ENCODE measurements around the gene RAB14. TPM values are rescaled to one million over a fixed set of nuclear protein-coding genes. Genes with fewer than 3 reads are reported as not detected.

Gene RAB14
- 100 to 1,000 TPM; 100 to 130 (median 128) TPM for polyA plus RNA-seq (ENCODE audit: insufficient read length in 4 of 4)

DNA sequence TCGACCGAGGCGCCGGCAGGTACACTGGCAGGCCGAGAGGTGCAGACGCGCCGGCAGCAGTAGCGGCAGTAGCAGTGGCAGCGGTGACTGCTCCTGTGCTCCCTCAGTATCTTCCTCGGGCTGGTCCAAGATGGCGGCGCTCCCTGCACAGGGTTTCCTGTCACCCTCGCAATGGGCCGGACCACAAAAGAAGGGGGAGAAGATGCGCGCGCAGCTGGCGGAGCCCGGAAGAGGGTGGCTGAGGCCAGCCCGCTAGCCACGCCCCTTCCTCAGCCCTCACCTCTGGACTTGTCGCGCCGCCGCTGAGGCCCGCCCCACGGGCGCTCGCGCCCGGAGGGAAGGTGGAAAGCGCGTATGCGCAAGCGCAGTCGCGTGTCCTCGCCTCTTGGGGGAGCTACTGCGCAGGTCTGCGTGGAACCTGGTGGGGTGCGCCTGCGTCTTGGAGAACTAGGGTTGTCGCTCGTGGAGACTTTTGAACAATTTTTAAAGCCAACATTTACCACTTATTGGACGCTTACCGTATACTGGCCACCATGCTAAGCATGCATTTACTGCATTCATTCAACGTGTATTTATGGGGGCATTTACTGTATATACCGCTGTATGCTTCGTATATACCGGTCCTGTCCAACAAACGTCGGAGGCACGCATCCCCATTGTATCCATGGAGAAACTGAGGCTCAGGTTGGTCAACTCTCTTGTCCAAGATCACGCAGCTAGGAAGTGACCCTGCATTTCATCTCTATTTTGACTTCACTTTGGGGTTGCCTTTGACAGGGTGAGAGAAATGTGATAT lies at the start of gene RAB14:
RAB14 (minus strand) TSS at position 132 of the 796 bp plus-strand sequence. CDS start 8,457 bp downstream, outside the sequence.
- DNase-seq (ENCODE audit: low read depth in 4 of 4, low spot score in 3 of 4), result peak; percentile 97 to 98 (median 98)

DNA sequence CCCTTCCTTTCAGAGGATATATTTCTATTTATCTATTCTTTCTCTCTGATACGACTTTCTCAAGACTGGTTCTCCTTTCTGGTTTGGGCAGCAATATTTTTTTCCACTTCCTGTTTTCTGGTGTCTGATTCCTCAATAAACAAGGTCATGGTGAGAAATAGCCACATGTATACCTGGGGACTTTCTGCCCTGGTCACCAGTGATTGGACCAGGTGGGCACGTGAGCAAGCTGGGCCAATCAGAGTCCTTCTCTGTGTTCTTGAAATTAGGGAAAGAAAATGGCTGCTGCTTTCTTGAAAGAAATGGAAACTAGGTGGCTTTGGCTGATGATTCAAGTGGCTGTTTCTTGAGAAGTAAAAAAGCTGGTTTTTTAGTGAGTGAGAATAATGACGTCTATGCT lies 47.9 kb upstream of the RAB14 start:
- DNase-seq (ENCODE audit: low read depth in 4 of 4, low spot score in 3 of 4), result no peak

- no peak for DNase-seq (ENCODE audit: low read depth in 4 of 4, low spot score in 3 of 4)
Observed at GRCh38 chr9:121246821-121247561, 45.3 kb upstream of the RAB14 start.

- no peak for DNase-seq (ENCODE audit: low read depth in 4 of 4, low spot score in 3 of 4)
Observed at GRCh38 chr9:121242959-121243346, 41.3 kb upstream of the RAB14 start.

DNA sequence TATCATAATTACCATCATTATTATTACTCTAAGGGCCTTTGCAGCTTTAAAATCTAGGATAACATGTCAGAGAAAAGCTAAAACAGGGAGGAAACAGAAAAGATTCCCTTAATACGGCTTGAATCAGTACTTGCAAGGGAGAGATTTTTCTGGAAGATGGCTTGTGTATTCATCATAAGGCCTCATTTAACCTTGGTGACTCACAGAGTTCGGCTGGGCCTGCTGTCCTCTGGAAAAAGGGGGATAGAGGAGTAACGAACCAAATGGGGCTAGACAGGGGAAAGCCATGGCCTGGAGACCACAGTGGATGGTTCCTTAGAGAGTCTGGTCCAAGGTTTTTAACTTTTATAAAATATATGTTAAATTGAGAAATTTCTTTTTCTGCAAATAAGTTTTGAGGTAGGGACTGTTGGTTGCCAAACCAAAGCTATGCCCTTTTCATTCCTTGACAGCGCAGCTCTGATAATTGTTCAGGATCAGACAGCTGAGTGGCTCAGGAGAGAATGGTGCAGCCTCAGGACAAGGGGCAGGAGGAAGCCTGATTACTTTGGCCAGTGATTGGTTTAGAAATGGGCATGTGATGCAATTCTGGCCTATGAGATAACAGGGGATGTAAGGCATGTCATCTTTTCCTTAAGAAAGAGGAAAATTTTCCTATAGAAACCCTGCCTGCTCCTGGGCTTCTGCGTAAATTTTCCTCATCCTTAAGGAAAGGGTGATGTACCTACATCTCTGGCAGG lies 40.7 kb upstream of the RAB14 start:
- no peak for DNase-seq (ENCODE audit: low read depth in 4 of 4, low spot score in 3 of 4)

- no peak for DNase-seq (ENCODE audit: low read depth in 4 of 4, low spot score in 3 of 4)
Observed at GRCh38 chr9:121240472-121241135, 38.9 kb upstream of the RAB14 start.

- DNase-seq (ENCODE audit: low read depth in 4 of 4, low spot score in 3 of 4), result no peak
Observed at GRCh38 chr9:121239851-121240250, 38.2 kb upstream of the RAB14 start.

- no peak for DNase-seq (ENCODE audit: low read depth in 4 of 4, low spot score in 3 of 4)
Observed at GRCh38 chr9:121239071-121239470, 37.4 kb upstream of the RAB14 start.

DNA sequence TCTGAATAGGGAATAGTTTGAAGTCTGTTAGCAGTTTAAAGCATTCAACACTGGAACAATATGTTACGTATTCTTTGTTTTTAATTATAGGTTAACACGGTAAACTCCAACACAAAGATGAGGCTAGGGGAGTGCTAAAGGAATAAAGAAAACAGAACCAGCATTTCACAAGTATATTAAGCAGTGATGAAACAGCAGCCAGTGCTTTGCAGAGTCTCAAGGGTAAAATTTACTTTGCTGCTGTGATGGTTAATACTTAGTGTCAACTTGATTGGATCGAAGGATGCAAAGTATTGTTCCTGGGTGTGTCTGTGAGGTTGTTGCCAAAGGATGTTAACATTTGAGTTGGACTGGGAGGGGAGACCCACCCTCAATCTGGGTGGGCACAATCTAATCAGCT lies 36.2 kb upstream of the RAB14 start:
- no peak for DNase-seq (ENCODE audit: low read depth in 4 of 4, low spot score in 3 of 4)

DNA sequence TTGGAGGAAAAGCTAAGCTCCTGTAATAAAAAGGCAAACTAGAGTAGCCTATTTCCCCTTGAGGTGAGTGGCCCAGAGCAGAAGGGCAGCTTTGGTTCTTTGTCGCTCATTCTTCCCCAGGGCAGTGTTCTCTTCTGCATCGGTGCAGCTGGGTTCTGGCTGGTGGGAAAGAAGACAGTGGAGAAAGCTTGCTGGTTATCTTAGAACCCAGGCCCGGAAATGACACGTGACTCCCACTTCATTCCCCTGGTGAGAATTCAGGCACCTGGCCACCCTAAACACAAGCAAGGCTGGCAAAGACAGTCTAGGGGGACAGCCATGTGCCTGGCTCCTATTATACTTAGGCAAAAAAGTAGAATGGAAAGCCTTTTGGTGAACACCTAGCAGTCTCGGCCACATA lies 33.8 kb upstream of the RAB14 start:
- DNase-seq (ENCODE audit: low read depth in 4 of 4, low spot score in 3 of 4), result no peak

DNA sequence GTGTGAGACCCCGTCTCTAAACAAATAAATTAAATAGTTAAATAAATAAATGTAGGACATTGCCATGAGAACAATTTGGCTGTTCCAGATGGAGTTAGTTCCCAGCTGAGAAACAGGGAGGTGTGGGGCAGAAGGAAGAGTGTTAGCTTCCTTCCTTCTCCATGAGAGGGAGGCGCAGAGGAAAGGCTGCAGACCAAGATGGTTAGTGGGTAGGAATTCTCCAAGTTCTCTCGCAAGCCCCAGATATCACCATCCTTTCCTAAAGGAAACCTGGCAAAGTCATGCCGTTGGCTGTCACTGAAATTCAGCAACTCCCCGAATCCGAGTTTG lies 33.1 kb upstream of the RAB14 start:
- no peak for DNase-seq (ENCODE audit: low read depth in 4 of 4, low spot score in 3 of 4)

GRCh38 chr9:121233906-121234831 lies 32.5 kb upstream of the RAB14 start:
- DNase-seq (ENCODE audit: low read depth in 4 of 4, low spot score in 3 of 4), result no peak

GRCh38 chr9:121232251-121232650 lies 30.6 kb upstream of the RAB14 start:
- DNase-seq (ENCODE audit: low read depth in 4 of 4, low spot score in 3 of 4), result no peak

DNA sequence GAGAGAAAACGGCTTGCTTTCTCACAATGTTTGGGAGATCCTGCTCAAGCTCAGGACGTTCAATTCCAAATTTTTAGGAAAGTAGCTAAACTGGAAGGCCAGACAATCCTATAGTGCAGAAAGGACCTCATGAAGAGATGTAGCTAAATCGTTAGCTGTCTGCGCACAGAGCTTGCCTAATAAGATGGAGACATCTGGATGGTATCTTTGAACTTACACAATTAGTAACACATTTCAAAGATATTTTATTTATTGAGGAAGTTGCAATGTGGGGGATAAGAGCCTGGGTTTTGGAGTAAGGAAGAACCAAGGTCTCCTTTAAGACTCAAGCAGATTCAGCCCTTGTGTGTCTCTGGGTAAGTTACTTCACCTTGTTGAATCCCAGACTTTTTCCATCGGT lies 28.6 kb upstream of the RAB14 start:
- no peak for DNase-seq (ENCODE audit: low read depth in 4 of 4, low spot score in 3 of 4)

DNA sequence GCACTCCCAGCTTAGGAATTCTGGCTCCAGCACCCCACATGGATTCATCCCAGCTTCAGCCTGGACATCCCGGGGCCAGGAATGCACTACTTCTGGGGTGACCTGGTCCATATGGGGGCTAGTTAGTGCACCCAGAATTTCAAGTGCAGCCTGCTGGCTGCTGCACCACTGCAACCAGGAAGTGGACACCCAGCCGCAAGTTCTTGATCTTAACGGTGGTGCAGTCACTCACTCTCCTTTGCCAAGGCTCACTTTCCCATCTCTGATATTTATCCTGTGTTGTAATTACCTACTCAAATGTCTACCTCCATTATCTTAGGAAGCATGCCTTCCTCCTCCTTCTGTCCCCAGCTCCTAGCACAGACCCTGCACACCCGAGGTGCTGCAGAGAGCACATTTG lies 26.2 kb upstream of the RAB14 start:
- DNase-seq (ENCODE audit: low read depth in 4 of 4, low spot score in 3 of 4), result no peak

GRCh38 chr9:121226175-121226574 lies 24.5 kb upstream of the RAB14 start:
- no peak for DNase-seq (ENCODE audit: low read depth in 4 of 4, low spot score in 3 of 4)

GRCh38 chr9:121225240-121225639 lies 23.6 kb upstream of the RAB14 start:
- DNase-seq (ENCODE audit: low read depth in 4 of 4, low spot score in 3 of 4), result no peak

- no peak for DNase-seq (ENCODE audit: low read depth in 4 of 4, low spot score in 3 of 4)
Observed at GRCh38 chr9:121222524-121223171, 21.0 kb upstream of the RAB14 start.

GRCh38 chr9:121221664-121222055 lies 20.0 kb upstream of the RAB14 start:
- no peak for DNase-seq (ENCODE audit: low read depth in 4 of 4, low spot score in 3 of 4)
